Measurements from ENCODE around the gene MAST4. TPM values are rescaled to one million over a fixed set of nuclear protein-coding genes. Genes with fewer than 3 reads are reported as not detected.

Gene MAST4
- total and polyA plus RNA-seq, 2 of the 8 experiments (the other 6 are each of a cell fraction or from before 2014, with no cell fraction given), result 1.5 to 2.6 TPM

DNA sequence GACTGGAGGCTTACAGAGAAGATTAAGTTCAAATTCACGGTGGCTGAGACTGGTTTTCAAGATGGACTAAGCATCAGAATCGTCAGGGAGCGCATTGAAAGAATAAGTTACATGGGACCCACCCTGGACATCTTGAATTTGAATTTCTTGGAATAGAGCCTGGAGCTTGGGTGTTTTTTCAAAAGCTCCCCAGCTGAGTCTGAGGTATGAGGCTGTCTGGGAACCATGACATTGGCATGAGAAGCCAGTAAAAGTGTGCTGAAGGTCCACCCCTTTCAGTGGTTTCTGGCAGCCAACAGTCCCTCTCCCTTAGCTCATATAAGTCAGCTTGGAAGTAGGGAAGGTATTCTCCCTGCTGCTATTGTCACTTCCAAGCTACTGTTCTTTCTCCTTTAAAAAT, 97.8 kb downstream of the MAST4 start:
- Histone ChIP-seq H3K9me3 (ENCODE audit: insufficient read depth in 2 of 2, low read depth in 1 of 2, low read length in 1 of 2) (no peaks in the 10 kb centered on the region), H3K79me2 (ENCODE audit: control insufficient read depth in 1 of 2, insufficient read depth in 2 of 2, low read length in 2 of 2) (no peaks in the 10 kb centered on the region), H4K20me1 (replicated peaks in 1 of 2; ENCODE audit: control insufficient read depth in 1 of 2, insufficient read depth in 2 of 2, low read length in 2 of 2) (no peaks in the 10 kb centered on the region), H3K27me3 (replicated peaks in 1 of 4; ENCODE audit: control insufficient read depth in 3 of 4, extremely low read depth in 1 of 4, insufficient read depth in 3 of 4, low read length in 3 of 4) (peaks cover 0 to 3% (median under 1%) of the 10 kb centered on the region in 4 experiments; a peak in 2 of 7 replicates), H3K18ac (ENCODE audit: extremely low read depth, low read length) (no peak overlapping the region), H2BK5ac (ENCODE audit: low read depth, low read length) (no peak overlapping the region), H3K4me3 (ENCODE audit: extremely low read depth in 1 of 4, insufficient read depth in 2 of 4, low read depth in 3 of 4, low read length in 4 of 4) (no peak overlapping the region), H2BK15ac (ENCODE audit: low read length) (no peak overlapping the region), H2BK20ac (ENCODE audit: low read length) (no peak overlapping the region), H3K23me2 (ENCODE audit: low read depth, low read length) (0 out of 2 replicates have a peak, but pooled peaks cover 1% of the 10 kb centered on the region), H4K8ac (ENCODE audit: extremely low read depth, insufficient read depth, low read length) (no peak overlapping the region), H3K36me3 (ENCODE audit: control insufficient read depth in 2 of 4, insufficient read depth in 4 of 4, low read length in 3 of 4) (no peaks in the 10 kb centered on the region), H3K79me1 (ENCODE audit: low read depth, low read length) (no peaks in the 10 kb centered on the region), H3K27ac (ENCODE audit: low read depth, low read length) (no peak overlapping the region), H2BK120ac (replicated peaks; ENCODE audit: low read depth, low read length) (no peak overlapping the region), H3K4me2 (ENCODE audit: insufficient read depth in 1 of 2, low read depth in 2 of 2, low read length in 2 of 2) (no peak overlapping the region), H3K14ac (ENCODE audit: insufficient read length) (no peak overlapping the region), H4K5ac (ENCODE audit: insufficient read length, low read depth, low read length) (no peak overlapping the region), H2BK12ac (ENCODE audit: low read depth, low read length) (no peak overlapping the region), H2AK5ac (ENCODE audit: low read depth, low read length) (no peak overlapping the region), H3K4me1 (replicated peaks in 1 of 4; ENCODE audit: control insufficient read depth in 3 of 4, insufficient read depth in 4 of 4, low read length in 3 of 4) (no peaks in the 10 kb centered on the region), H2AFZ (ENCODE audit: low read length) (no peak overlapping the region), H3K56ac (replicated peaks; ENCODE audit: insufficient read length, low read depth, low read length) (no peak overlapping the region), H3K4ac (replicated peaks; ENCODE audit: insufficient read length, low read depth, low read length) (no peak overlapping the region), H3K23ac (ENCODE audit: insufficient read length) (no peak overlapping the region), H3K9ac (replicated peaks in 1 of 4; ENCODE audit: extremely low read depth in 1 of 4, low read depth in 3 of 4, low read length in 3 of 4) (no peak overlapping the region), H4K91ac (replicated peaks; ENCODE audit: insufficient read length, low read length) (no peak overlapping the region)
- WGBS, 2 experiments (ENCODE audit: extremely low coverage in 1 of 2, insufficient coverage in 1 of 2, insufficient read length in 1 of 2, insufficient replicate concordance in 2 of 2, low coverage in 1 of 2, low lambda C conversion rate in 2 of 2, missing lambda C conversion rate in 1 of 2), result 92% methylated on average over 3 of the region's 3 CpGs; no CpG with 5 or more reads in 1 of the 2 experiments
- DNase-seq (ENCODE audit: low read depth in 1 of 2, low spot score in 2 of 2), result no peak
- TF ChIP-seq EP300 (IDR thresholded peaks at IDR 0.05; ENCODE audit: borderline replicate concordance in 1 of 2, low read depth in 2 of 2, low read length in 2 of 2) (no peak), CTBP2 (IDR thresholded peaks at IDR 0.05; ENCODE audit: borderline replicate concordance, insufficient read depth, insufficient read length, low read length) (no peak), BACH1 (IDR thresholded peaks at IDR 0.05; ENCODE audit: low read length) (no peak)
- TF ChIP-seq, protein P1, sequence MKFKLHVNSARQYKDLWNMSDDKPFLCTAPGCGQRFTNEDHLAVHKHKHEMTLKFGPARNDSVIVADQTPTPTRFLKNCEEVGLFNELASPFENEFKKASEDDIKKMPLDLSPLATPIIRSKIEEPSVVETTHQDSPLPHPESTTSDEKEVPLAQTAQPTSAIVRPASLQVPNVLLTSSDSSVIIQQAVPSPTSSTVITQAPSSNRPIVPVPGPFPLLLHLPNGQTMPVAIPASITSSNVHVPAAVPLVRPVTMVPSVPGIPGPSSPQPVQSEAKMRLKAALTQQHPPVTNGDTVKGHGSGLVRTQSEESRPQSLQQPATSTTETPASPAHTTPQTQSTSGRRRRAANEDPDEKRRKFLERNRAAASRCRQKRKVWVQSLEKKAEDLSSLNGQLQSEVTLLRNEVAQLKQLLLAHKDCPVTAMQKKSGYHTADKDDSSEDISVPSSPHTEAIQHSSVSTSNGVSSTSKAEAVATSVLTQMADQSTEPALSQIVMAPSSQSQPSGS (IDR thresholded peaks at IDR 0.05; ENCODE audit: low read length), result no peak
- TF ChIP-seq, protein P2, sequence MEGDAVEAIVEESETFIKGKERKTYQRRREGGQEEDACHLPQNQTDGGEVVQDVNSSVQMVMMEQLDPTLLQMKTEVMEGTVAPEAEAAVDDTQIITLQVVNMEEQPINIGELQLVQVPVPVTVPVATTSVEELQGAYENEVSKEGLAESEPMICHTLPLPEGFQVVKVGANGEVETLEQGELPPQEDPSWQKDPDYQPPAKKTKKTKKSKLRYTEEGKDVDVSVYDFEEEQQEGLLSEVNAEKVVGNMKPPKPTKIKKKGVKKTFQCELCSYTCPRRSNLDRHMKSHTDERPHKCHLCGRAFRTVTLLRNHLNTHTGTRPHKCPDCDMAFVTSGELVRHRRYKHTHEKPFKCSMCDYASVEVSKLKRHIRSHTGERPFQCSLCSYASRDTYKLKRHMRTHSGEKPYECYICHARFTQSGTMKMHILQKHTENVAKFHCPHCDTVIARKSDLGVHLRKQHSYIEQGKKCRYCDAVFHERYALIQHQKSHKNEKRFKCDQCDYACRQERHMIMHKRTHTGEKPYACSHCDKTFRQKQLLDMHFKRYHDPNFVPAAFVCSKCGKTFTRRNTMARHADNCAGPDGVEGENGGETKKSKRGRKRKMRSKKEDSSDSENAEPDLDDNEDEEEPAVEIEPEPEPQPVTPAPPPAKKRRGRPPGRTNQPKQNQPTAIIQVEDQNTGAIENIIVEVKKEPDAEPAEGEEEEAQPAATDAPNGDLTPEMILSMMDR (IDR thresholded peaks at IDR 0.05; ENCODE audit: control extremely low read depth in 1 of 3, insufficient read depth in 1 of 3, low read depth in 1 of 3, low read length in 3 of 3), result no peak
- ChIA-PET POLR2A (ENCODE audit: partially characterized antibody) (no interaction called here), CTCF (ENCODE audit: partially characterized antibody) (interaction anchor here (0.6 to 1.5 kb wide), 4 partner anchors 10 to 36 kb away, joined by 3 to 10 read pairs (median 4); no protein-coding TSS in a partner anchor)
- FAIRE-seq, result no peak

All from H1 (cell line).